RWPE2 (cell line): Measurements from ENCODE around the gene ATP6V0B.

Source experiments
- ATAC-seq: fragments of 200-7000 bp; cut with Tn5 transposase; 3 replicates; pipeline ENCODE4 v1.9.1; 2021; ENCODE audit warnings: low read depth
- DNase-seq: peaks from one replicate; pipeline ENCODE4 v3.0.0-alpha.2; 2020; ENCODE audit warnings: low spot score
- H3K27ac ChIP-seq: fragments of 450-650 bp; 2 replicates; pipeline ENCODE4 v1.5.1; 2017; ENCODE audit warnings: mild to moderate bottlenecking; ENCODE audit not compliant: poor library complexity, severe bottlenecking
- H3K27me3 ChIP-seq: fragments of 250-450 bp; sonication (Bioruptor Pico); 2 replicates; pipeline ENCODE4 v1.5.1; 2021; ENCODE audit warnings: mild to moderate bottlenecking, moderate library complexity; ENCODE audit not compliant: insufficient read depth, poor library complexity, severe bottlenecking
- H3K36me3 ChIP-seq: fragments of 250-450 bp; sonication (Bioruptor Pico); 2 replicates; pipeline ENCODE4 v1.5.1; 2020; ENCODE audit warnings: low read depth, mild to moderate bottlenecking, moderate library complexity
- H3K4me1 ChIP-seq: fragments of 250-450 bp; sonication (Bioruptor Pico); 2 replicates; pipeline ENCODE4 v1.5.1; 2021; ENCODE audit warnings: mild to moderate bottlenecking, moderate library complexity; ENCODE audit not compliant: insufficient read depth, poor library complexity, severe bottlenecking
- H3K4me3 ChIP-seq: fragments of 250-450 bp; sonication (Bioruptor Pico); 2 replicates; pipeline ENCODE4 v1.5.1; 2021; ENCODE audit warnings: mild to moderate bottlenecking, moderate library complexity; ENCODE audit not compliant: severe bottlenecking
- H3K9me3 ChIP-seq: fragments of 250-450 bp; sonication (Bioruptor Pico); 2 replicates; pipeline ENCODE4 v1.5.1; 2021; ENCODE audit warnings: mild to moderate bottlenecking, moderate library complexity; ENCODE audit not compliant: severe bottlenecking
- CTCF ChIP-seq: fragments of 450-650 bp; IDR thresholded peaks from one replicate; pipeline ENCODE4 v1.5.1; 2017; ENCODE audit warnings: mild to moderate bottlenecking, moderate library complexity; ENCODE audit not compliant: poor library complexity, severe bottlenecking

The ATP6V0B gene

GRCh38 chr1:43961692-43962091 lies 13.1 kb upstream of the ATP6V0B start:
- ATAC-seq (no peak), DNase-seq (no peak)
- H3K9me3 ChIP-seq = no peaks in the 10 kb centered on the region
- no peak overlapping the region for H3K4me3 ChIP-seq
- H3K36me3 ChIP-seq = peaks cover 15% of the 10 kb centered on the region
- TF ChIP-seq CTCF = no peak
- H3K27me3 ChIP-seq = no peaks in the 10 kb centered on the region
- H3K4me1 ChIP-seq = no peaks in the 10 kb centered on the region
- H3K27ac ChIP-seq = no peak overlapping the region

GRCh38 chr1:43962324-43962723 lies 12.4 kb upstream of the ATP6V0B start:
- no peak overlapping the region for H3K4me3 ChIP-seq
- DNase-seq = no peak
- peaks cover 15% of the 10 kb centered on the region for H3K36me3 ChIP-seq
- H3K4me1 ChIP-seq = no peaks in the 10 kb centered on the region
- H3K9me3 ChIP-seq = no peaks in the 10 kb centered on the region
- TF ChIP-seq CTCF = no peak
- no peak for ATAC-seq
- H3K27ac ChIP-seq = no peak overlapping the region
- no peaks in the 10 kb centered on the region for H3K27me3 ChIP-seq

- no peaks in the 10 kb centered on the region for H3K4me1 ChIP-seq
- H3K9me3 ChIP-seq = no peaks in the 10 kb centered on the region
- ATAC-seq = no peak
- DNase-seq = no peak
- no peak overlapping the region for H3K4me3 ChIP-seq
- TF ChIP-seq CTCF = no peak
- H3K27me3 ChIP-seq = no peaks in the 10 kb centered on the region
- H3K27ac ChIP-seq = no peak overlapping the region
- peaks cover 15% of the 10 kb centered on the region for H3K36me3 ChIP-seq
Observed at GRCh38 chr1:43963006-43963405, 11.8 kb upstream of the ATP6V0B start.

- H3K36me3 ChIP-seq = peaks cover 6% of the 10 kb centered on the region
- no peak overlapping the region for H3K27ac ChIP-seq
- no peaks in the 10 kb centered on the region for H3K27me3 ChIP-seq
- no peaks in the 10 kb centered on the region for H3K4me1 ChIP-seq
- no peak for TF ChIP-seq CTCF
- no peak for DNase-seq
- no peaks in the 10 kb centered on the region for H3K9me3 ChIP-seq
- no peak overlapping the region for H3K4me3 ChIP-seq
- ATAC-seq = no peak
Observed at GRCh38 chr1:43963890-43964289, 10.9 kb upstream of the ATP6V0B start.

- no peak overlapping the region for H3K27ac ChIP-seq
- no peak for TF ChIP-seq CTCF
- H3K27me3 ChIP-seq = no peaks in the 10 kb centered on the region
- no peak overlapping the region for H3K4me3 ChIP-seq
- H3K9me3 ChIP-seq = no peaks in the 10 kb centered on the region
- DNase-seq (no peak), ATAC-seq (no peak)
- peaks cover 4% of the 10 kb centered on the region; the same call in 1 of the 2 replicates for H3K36me3 ChIP-seq
- no peaks in the 10 kb centered on the region for H3K4me1 ChIP-seq
Observed at GRCh38 chr1:43965316-43965715, 9.4 kb upstream of the ATP6V0B start.
